ENCODE data around the gene NAA15. TPM values are rescaled to one million over a fixed set of nuclear protein-coding genes. Genes with fewer than 3 reads are reported as not detected.

NAA15 gene
- total RNA-seq, 1 donor from 2014 or later = 6.4 TPM

- no peaks in the 10 kb centered on the region for H3K36me3 ChIP-seq
- no peaks in the 10 kb centered on the region for H3K9me3 ChIP-seq
- TF ChIP-seq CTCF (IDR thresholded peaks at IDR 0.05) = no peak
- H3K4me3 ChIP-seq = no peak overlapping the region
- H3K4me1 ChIP-seq = peaks cover 0 to 2% of the 10 kb centered on the region in 2 donors
- H3K27ac ChIP-seq = no peak overlapping the region
- H3K27me3 ChIP-seq = no peaks in the 10 kb centered on the region
- intact Hi-C loops (cut with DNase I) = no loop called here
- no peak for DNase-seq (ENCODE audit: low spot score in 2 of 2)
These were observed 26.0 kb upstream of the NAA15 start for GRCh38 chr4:139275281-139275735.

- no peak overlapping the region for H3K27ac ChIP-seq
- no peaks in the 10 kb centered on the region for H3K27me3 ChIP-seq
- H3K4me3 ChIP-seq = peak overlapping the region in 1 of 2 donors; percentile 78
- DNase-seq (ENCODE audit: low spot score in 2 of 2) = no peak
- H3K9me3 ChIP-seq = no peaks in the 10 kb centered on the region
- H3K36me3 ChIP-seq = no peaks in the 10 kb centered on the region
- no peak for TF ChIP-seq CTCF (IDR thresholded peaks at IDR 0.05)
- H3K4me1 ChIP-seq = peaks cover 0 to 2% of the 10 kb centered on the region in 2 donors
- intact Hi-C loops (cut with DNase I) = no loop called here
These were observed 22.8 kb upstream of the NAA15 start for GRCh38 chr4:139278485-139278884.

GRCh38 chr4:139278912-139279759, 22.2 kb upstream of the NAA15 start:
- intact Hi-C loops (cut with DNase I) = no loop called here
- no peak for TF ChIP-seq CTCF (IDR thresholded peaks at IDR 0.05)
- Histone ChIP-seq H3K36me3 (no peaks in the 10 kb centered on the region), H3K27ac (peak overlapping the region; percentile 42 to 48), H3K9me3 (no peaks in the 10 kb centered on the region), H3K27me3 (no peaks in the 10 kb centered on the region), H3K4me3 (peak overlapping the region; percentile 69 to 78), H3K4me1 (peaks cover 0 to 2% of the 10 kb centered on the region in 2 donors)
- no peak for DNase-seq (ENCODE audit: low spot score in 2 of 2)

GRCh38 chr4:139279760-139280620, 21.3 kb upstream of the NAA15 start, which contains the start of gene MGARP:
Gene MGARP (minus strand): TSS chr4:139280225. CDS start chr4:139280158, 67 bp downstream.
- Histone ChIP-seq H3K4me1 (peaks cover 0 to 2% of the 10 kb centered on the region in 2 donors), H3K27me3 (no peaks in the 10 kb centered on the region), H3K9me3 (no peaks in the 10 kb centered on the region), H3K36me3 (no peaks in the 10 kb centered on the region), H3K4me3 (peak within 1 kb of the TSS; percentile 69 to 78), H3K27ac (peak within 1 kb of the TSS; percentile 42 to 48)
- no peak for TF ChIP-seq CTCF (IDR thresholded peaks at IDR 0.05)
- peak in 1 of 2 donors; percentile 68 for DNase-seq (ENCODE audit: low spot score in 2 of 2)
- intact Hi-C loops (cut with DNase I) = loop anchor here (5.0 kb wide), 2 partner anchors 33 to 53 kb away; no protein-coding TSS in a partner anchor

- intact Hi-C loops (cut with DNase I) = loop anchor here (5.0 kb wide), 2 partner anchors 35 to 55 kb away; no protein-coding TSS in a partner anchor
- no peak for TF ChIP-seq CTCF (IDR thresholded peaks at IDR 0.05)
- no peaks in the 10 kb centered on the region for H3K9me3 ChIP-seq
- H3K27ac ChIP-seq = peak overlapping the region in 1 of 2 donors; percentile 22
- H3K36me3 ChIP-seq = peaks cover 0 to 2% of the 10 kb centered on the region in 2 donors
- no peak for DNase-seq (ENCODE audit: low spot score in 2 of 2)
- no peak overlapping the region for H3K4me3 ChIP-seq
- peaks cover 0 to 2% of the 10 kb centered on the region in 2 donors for H3K4me1 ChIP-seq
- no peaks in the 10 kb centered on the region for H3K27me3 ChIP-seq
These were observed 19.1 kb upstream of the NAA15 start for GRCh38 chr4:139282065-139282720.

All from ascending aorta (tissue), 2 donors.